Left kidney (tissue), 8 donors: ENCODE data around the gene METTL23. TPM values are rescaled to one million over a fixed set of nuclear protein-coding genes. Genes with fewer than 3 reads are reported as not detected.

Source experiments
- DNase-seq: peaks from one replicate; pipeline ENCODE4 v3.0.0-alpha.2; 2013
- long read RNA-seq, 8 donors: transcript quantifications; one replicate each; lab custom pipeline, GENCODE V29; 2026
- polyA plus RNA-seq: library from polyadenylated mRNA; unstranded; fragments of 120-200 nt; gene quantifications from one replicate; pipeline ENCODE4 v1.2.1, GENCODE V29; 2013; ENCODE audit not compliant: insufficient read length

Gene METTL23
- polyA plus RNA-seq = 40.6 TPM
- long read RNA-seq, donor 1, transcript METTL23-212 (4 exons, 1,006 nt) = major isoform, 6 of 222 reads
- long read RNA-seq, donor 1, partial matches to known transcripts = 187 of 222 reads
- long read RNA-seq, donor 1, other reads (novel, unspliced or antisense) = 20 of 222 reads
- long read RNA-seq, donor 2, transcript METTL23-212 (4 exons, 1,006 nt) = major isoform, 5 of 210 reads
- long read RNA-seq, donor 2, partial matches to known transcripts = 142 of 210 reads
- long read RNA-seq, donor 2, other reads (novel, unspliced or antisense) = 54 of 210 reads
- long read RNA-seq, donor 3, partial matches to known transcripts = 46 of 181 reads
- long read RNA-seq, donor 3, other reads (novel, unspliced or antisense) = 124 of 181 reads
- long read RNA-seq, donor 4 = 0 reads
- long read RNA-seq, donor 5, transcript METTL23-204 (4 exons, 904 nt) = major isoform, 5 of 348 reads
- long read RNA-seq, donor 5, partial matches to known transcripts = 284 of 348 reads
- long read RNA-seq, donor 5, other reads (novel, unspliced or antisense) = 48 of 348 reads
- long read RNA-seq, donor 6, partial matches to known transcripts = 0 of 12 reads
- long read RNA-seq, donor 6, other reads (novel, unspliced or antisense) = 0 of 12 reads
- long read RNA-seq, donor 7, transcript METTL23-204 (4 exons, 904 nt) = major isoform, 8 of 18 reads
- long read RNA-seq, donor 7, transcript METTL23-212 (4 exons, 1,006 nt) = minor isoform, 5 of 18 reads
- long read RNA-seq, donor 7, partial matches to known transcripts = 0 of 18 reads
- long read RNA-seq, donor 7, other reads (novel, unspliced or antisense) = 0 of 18 reads
- long read RNA-seq, donor 8, partial matches to known transcripts = 0 of 11 reads
- long read RNA-seq, donor 8, other reads (novel, unspliced or antisense) = 0 of 11 reads

DNA sequence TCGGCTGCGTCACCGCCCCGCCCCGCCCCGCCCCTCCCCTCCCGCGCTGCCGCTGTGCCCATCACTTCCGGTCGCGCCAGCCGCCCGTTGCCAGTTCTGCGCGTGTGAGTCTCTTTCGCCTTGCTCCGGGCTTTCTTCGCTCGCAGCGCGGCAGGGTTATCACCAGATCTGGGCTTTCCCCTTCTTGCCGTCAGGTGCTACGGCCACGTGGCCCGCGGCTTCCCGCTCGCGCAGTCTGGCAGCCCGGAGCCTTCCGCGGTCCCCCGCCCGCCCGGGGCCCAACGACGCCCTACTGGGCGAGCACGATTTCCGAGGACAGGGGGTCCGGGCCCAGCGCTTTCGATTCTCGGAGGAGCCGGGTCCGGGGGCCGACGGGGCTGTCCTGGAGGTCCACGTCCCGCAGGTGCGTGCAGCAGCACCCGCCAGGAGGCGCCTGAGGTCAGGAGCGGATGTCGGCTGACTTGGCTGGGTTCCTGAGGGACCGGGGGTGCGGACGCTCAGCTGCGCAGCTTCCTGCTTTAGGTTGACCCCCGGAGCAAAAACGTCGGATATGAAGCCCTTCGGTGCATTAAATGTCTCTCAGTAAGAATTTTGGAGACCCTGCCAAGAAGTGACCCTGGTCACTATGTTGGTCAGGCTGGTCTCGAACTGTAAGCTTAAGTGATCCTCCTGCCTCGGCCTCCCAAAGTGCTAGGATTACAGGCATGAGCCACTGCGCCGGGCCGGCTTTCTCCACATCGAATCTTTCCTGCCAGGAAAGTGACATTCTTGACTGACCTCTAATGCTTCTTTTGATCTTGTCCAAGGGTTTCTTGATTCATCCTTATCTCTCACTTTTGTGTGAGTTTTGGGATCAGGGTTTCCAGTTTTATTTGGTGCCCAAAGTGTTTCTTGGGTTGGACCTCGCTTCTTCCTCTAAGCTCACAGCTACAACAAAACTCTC lies at the start of gene METTL23:
Gene METTL23 (plus strand): TSS at position 64 of the 943 bp plus-strand sequence. CDS start 2,872 bp downstream, outside the sequence.
- DNase-seq = no peak

GRCh38 chr17:76677406-76677805 lies 49.2 kb upstream of the METTL23 start:
- no peak for DNase-seq

GRCh38 chr17:76678330-76678729 lies 48.3 kb upstream of the METTL23 start:
- DNase-seq = no peak

- no peak for DNase-seq
These were observed 47.4 kb upstream of the METTL23 start for GRCh38 chr17:76679239-76679638.

DNA sequence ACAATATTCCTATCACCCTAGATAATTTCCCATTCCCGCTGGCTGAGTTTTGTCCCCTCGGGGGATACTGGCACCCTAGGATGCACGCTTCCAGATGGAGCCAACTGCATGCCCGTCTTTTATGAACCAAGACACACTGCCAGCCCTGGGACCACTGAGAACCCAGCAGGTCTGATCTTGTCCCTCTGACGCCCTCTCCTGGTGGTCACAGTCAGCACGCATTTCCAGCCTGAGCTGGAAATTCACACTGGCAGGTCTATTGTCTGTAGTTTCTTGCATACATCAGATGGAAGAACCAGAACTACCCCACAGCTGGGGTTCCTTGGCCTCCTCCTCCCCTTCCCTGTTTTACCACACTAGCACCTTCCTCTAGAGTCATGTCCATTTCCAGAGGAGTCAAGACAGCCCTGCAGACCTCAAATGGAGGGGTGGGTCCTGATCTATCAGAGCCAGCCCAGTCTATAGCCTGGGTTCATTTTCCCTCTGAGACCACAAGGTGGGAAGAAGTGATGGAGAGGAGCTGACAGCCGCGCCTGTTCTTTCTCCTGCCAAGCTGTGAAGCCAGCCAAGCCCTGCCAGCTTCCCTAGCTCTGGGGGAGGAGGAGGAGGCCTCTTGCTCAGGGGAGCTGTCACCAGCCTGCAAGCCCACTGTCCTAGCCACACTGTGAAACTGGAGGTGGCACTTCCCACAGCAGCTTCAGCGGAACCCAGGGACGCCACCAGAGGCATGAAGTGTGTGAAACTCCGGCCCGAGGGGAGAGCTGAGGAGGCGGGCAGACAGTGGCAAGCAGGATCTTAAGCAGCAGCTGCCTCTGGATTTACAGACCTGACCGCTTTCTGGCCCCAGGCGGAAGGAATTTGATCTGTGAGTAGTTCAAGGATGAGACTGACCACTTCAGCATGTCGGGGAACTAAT lies 45.2 kb upstream of the METTL23 start:
- peak; percentile 81 for DNase-seq

DNA sequence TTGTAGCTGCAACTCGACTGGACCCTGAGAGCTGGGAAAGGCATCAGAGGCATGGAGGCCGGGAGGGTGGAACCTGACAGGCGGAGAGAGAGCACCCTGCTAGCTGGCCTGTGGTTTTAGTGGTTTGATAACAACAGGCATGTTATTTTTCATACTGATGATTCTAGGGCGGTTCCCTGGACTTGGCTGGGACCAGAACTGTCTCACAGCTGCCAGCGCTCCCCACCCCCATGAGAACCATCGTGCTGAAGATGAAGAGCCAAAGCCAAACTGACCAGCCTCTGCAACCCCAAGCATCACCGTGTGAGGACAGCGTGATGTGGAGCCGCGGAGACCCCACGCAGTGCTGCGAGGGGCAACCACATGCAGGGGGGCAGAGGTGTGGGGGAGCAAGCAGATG lies 44.3 kb upstream of the METTL23 start:
- no peak for DNase-seq

DNA sequence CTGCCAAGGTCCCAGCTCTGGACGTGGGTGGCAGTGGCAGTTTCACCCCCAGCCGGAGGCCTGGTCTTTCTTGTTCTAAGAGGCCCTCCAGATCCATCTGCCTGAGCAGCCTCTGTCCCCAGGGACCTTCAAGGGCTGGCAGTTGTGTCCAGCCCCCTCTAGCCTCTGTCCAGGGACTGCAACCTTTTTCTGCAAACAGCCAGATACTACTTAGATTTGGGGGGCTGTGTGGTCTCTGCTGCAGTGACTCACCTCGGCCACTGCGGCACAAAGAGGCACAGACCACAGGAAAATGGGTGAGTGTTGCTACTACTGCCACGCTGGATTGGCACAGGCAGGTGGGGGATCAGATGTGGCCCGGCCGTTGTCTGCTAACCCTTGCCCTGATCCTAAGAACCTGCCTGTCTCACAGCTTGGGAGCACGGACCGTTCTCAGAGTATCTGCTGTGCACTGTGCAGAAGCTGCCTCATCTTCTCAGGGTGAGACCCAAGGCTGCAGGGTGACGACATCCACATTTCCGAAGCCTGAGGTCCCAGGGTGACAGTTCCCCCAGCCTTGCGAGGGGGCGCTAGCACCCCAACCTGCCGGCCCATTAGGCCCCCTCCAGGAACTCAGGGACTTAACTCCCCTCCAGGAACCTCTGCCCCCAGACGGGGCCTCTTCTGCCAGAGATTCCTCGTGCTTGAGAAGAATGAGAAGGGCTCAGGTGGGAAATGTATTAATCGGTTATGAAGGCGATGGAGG lies 43.5 kb upstream of the METTL23 start:
- no peak for DNase-seq

GRCh38 chr17:76683921-76684745 lies 42.5 kb upstream of the METTL23 start:
- no peak for DNase-seq

- no peak for DNase-seq
These were observed 41.9 kb upstream of the METTL23 start for GRCh38 chr17:76684756-76685155.

- no peak for DNase-seq
These were observed 41.3 kb upstream of the METTL23 start for GRCh38 chr17:76685366-76685765.

DNA sequence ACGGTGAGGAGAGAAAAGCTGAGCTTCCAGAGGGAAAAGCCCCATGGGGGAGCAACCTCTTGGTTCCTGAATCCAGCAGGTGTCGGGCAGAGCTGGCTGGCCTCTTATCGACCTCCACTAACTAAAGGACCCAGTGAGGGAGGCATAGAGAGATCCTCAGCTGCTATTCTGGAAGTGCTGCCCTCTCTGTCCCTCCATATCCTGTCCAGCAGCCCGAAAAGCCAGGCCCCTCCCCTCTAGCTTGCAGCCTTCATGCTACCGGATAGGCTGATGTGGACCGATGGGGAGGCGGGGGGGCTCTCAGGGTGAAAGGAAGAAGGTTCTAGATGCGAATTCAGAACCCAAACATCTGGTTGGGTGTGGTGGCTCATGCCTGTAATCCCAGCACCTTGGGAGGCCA lies 40.8 kb upstream of the METTL23 start:
- no peak for DNase-seq

- DNase-seq = peak; percentile 83
These were observed 39.9 kb upstream of the METTL23 start for GRCh38 chr17:76686538-76687297.

- DNase-seq = no peak
These were observed 39.1 kb upstream of the METTL23 start for GRCh38 chr17:76687298-76688164.

DNA sequence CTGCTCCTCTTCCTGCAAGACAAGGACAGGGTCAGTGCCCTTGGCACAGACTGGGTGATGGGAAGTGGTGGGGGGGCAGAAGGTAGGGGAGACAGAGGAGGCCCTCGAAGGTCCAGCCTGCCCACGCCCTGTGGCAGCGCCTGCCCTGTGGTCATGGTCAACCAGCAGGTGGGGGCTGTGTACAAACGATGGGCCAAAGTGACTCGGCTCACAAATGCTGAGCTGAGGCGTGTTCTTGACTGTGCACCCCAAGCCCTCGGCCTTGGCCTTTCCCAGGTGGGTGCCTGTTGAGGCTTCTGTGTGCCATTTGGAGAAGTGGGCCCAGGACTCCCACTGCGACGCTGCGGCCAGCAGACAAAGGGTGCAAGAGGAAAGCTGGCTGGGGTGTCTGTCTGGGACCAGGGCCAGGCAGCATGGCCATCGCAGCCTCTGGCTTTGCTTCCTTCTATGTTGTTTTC lies 38.4 kb upstream of the METTL23 start:
- DNase-seq = no peak

DNA sequence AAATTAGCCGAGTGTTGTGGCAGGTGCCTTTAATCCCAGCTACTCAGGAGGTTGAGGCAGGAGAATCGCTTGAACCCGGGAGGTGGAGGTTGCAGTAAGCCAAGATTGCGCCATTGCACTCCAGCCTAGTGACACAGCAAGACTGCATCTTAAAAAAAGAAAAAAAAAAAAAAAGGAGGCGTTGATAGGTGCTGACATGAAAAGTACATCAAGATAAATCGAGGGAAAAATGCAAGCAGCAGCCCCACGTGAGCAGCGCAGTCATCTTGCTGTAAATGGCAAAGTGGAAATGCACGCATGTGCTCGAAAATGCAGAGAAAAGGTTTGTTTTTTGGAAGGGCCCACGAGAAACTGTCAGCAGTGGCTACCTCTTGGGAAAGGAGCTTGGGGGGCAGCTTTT lies 36.8 kb upstream of the METTL23 start:
- no peak for DNase-seq

GRCh38 chr17:76690596-76691280 lies 35.9 kb upstream of the METTL23 start:
- no peak for DNase-seq
